ENCODE results near the gene BICDL2.
A peak's percentile ranks its signal among the peaks of the same experiment; 100 is the strongest.

Gene BICDL2

DNA sequence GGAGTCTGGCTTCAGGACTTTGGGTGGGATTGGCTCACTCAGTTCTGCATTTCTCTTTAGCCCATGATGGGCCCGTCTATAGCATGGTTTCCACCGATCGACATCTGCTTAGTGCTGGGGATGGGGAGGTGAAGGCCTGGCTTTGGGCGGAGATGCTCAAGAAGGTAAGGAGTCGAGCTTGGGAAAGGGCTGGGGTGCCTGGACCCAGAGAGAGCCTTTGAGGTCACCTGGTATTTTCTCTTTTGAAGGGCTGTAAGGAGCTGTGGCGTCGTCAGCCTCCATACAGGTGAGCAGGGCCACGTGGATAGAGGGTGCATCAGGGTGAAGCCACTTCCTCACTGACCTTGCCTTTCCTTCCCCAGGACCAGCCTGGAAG is 10.8 kb downstream of the BICDL2 start:
- DNase-seq (ENCODE audit: low read depth in 1 of 2, low spot score in 1 of 2), result no peak

- DNase-seq (ENCODE audit: low read depth in 1 of 2, low spot score in 1 of 2), result no peak
Measured at GRCh38 chr16:3025032-3026002, 11.4 kb downstream of the BICDL2 start.

GRCh38 chr16:3023669-3024478 is 12.9 kb downstream of the BICDL2 start, which contains the start of the genes HCFC1R1 and THOC6:
Gene HCFC1R1, minus strand, starts transcription at chr16:3023942. Its CDS starts 1 bp downstream, at chr16:3023941.
Gene THOC6, plus strand, starts transcription at chr16:3024035. Its CDS starts 292 bp downstream, at chr16:3024327.
- DNase-seq (ENCODE audit: low read depth in 1 of 2, low spot score in 1 of 2), result peak; percentile 92 to 94

GRCh38 chr16:3023415-3023668 is 13.4 kb downstream of the BICDL2 start:
- DNase-seq (ENCODE audit: low read depth in 1 of 2, low spot score in 1 of 2), result no peak

DNA sequence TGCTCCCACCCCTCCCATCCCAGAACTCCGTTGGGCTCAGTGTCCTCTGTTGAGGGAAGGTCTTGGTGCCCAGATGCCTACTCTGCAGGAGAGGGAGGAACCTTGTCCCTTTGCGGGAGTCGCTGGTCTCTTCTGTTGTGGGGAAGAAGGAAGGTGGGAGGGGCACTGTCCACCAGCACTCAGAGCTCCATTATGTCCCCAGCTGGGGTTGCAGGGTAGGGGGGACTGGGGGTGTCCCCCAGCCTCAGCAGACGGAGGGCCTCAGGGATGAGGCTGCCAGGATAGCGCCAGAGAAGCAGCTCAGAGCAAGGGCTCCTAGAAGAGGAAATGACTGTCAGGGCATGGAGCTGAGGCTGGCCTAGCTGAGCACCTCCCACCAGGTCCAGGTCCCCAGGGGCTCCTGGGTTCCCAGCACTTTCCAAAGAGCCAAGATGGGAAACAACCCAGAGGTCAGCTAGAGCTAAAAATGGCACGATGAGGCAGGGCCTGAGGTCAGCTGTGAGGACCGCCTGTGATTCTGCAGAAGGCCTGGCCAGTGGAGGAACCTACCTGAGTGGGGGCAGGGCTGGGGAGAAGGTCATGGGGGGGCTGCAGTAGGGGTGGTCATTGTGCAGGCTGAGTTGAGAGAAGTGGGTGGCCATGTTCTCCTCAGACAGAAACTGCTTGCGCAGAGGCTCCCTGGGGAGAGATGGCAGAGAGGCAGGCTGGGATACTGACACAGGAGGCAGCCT is 13.9 kb downstream of the BICDL2 start:
- DNase-seq (ENCODE audit: low read depth in 1 of 2, low spot score in 1 of 2), result no peak

GRCh38 chr16:3022208-3022683 is 14.5 kb downstream of the BICDL2 start:
- DNase-seq (ENCODE audit: low read depth in 1 of 2, low spot score in 1 of 2), result peak; percentile 70 to 80

- peak; percentile 50 to 69 for DNase-seq (ENCODE audit: low read depth in 1 of 2, low spot score in 1 of 2)
Measured at GRCh38 chr16:3021449-3022207, 15.1 kb downstream of the BICDL2 start.

DNA sequence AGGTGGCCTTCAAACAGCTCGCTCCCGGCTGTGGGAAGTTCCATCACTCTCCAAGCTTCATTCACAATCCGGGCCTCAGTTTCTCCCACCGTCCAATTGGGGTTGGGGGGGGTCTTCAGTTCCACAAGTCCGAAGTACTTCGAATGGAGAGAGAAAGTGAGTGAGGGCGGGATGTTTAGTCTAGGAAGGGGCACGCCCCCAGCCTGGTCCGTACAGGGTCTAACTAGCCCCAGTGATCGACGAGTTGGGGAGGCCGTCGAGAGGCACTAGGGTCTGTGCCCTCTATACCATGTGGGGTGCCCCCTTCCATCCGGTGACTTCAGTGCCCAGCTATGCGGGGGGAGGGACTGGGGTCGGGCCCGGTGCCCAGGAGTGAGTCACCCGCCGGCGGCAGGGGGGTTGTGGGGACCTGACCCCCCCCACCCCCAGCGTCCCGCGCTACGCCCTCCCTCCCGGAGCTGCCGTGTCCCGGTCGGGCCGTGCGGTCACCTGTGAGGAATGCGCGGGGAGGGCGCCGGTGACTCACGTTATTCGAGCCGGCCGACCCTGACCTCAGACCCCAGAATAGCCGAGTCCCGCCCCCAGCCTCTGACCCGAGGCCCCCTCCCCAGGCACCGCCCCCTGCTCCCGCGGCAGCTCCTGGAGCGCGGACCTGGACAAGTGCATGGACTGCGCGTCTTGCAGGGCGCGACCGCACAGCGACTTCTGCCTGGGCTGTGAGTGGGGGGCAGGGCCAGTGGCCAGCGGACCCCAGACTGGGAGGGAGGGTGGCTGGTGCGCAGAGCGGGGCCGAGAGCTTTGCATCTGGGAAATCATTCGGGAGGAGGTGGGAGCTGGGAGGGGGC is 15.9 kb downstream of the BICDL2 start:
- DNase-seq (ENCODE audit: low read depth in 1 of 2, low spot score in 1 of 2), result peak; percentile 33 to 64

DNA sequence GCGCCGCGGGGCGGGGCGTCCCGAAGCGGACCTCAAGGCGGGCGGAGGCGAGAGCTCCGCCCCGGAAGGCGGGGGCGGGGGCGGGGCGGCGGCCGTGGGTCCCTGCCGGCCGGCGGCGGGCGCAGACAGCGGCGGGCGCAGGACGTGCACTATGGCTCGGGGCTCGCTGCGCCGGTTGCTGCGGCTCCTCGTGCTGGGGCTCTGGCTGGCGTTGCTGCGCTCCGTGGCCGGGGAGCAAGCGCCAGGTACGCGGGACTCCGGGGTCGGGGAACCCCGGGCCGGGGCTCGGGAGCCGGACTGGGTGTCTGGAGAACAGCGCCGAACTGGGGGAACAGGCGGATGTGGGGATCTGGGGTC is 16.5 kb downstream of the BICDL2 start, which contains the start of gene TNFRSF12A:
Gene TNFRSF12A, plus strand, starts transcription at position 122 of the 357 bp plus-strand sequence. Its CDS starts 30 bp downstream, at position 152.
- peak; percentile 24 to 56 for DNase-seq (ENCODE audit: low read depth in 1 of 2, low spot score in 1 of 2)

- no peak for DNase-seq (ENCODE audit: low read depth in 1 of 2, low spot score in 1 of 2)
Measured at GRCh38 chr16:3019594-3020246, 17.0 kb downstream of the BICDL2 start.

DNA sequence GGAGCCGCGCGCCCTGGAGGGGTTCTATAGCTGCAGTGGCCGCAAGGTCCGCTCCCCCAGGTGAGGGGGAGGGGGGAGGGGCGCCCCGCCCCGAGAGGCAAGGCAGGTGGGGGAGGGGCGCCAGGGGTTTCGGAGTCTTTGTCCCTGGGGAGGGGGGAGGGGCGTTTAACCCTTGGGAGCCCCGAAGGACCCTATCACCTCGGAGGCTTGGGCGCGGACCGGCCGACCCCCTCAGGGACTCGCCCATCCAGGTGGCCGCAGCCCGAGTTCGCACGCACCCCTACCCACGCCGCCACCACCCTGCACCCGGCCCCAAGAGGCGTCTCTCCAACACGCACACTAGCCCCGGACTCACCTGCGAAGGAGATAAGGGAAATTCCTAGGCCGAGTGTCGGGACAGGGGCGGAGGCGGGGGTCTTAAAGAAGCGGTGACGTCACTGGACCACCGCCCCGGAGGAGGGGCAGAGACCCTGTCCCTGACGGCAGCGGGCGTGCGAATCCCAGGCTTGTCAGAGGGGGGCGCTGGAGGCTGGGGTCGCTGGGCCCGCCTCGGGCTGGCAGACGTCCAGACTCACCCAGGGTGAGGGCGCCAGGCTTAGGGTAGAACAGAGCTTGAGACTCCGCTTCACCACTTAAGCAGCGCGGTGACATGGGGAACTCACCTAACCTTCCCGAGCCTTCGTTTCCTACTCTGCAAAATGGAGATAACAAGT is 18.8 kb downstream of the BICDL2 start, which contains the start of gene CLDN6:
Gene CLDN6, minus strand, starts transcription at position 390 of the 713 bp plus-strand sequence. CDS start 2,162 bp downstream, outside the sequence.
- DNase-seq (ENCODE audit: low read depth in 1 of 2, low spot score in 1 of 2), result no peak

GRCh38 chr16:3017344-3017743 is 19.4 kb downstream of the BICDL2 start:
- DNase-seq (ENCODE audit: low read depth in 1 of 2, low spot score in 1 of 2), result no peak

GRCh38 chr16:3015865-3016521 is 20.8 kb downstream of the BICDL2 start:
- no peak for DNase-seq (ENCODE audit: low read depth in 1 of 2, low spot score in 1 of 2)

DNA sequence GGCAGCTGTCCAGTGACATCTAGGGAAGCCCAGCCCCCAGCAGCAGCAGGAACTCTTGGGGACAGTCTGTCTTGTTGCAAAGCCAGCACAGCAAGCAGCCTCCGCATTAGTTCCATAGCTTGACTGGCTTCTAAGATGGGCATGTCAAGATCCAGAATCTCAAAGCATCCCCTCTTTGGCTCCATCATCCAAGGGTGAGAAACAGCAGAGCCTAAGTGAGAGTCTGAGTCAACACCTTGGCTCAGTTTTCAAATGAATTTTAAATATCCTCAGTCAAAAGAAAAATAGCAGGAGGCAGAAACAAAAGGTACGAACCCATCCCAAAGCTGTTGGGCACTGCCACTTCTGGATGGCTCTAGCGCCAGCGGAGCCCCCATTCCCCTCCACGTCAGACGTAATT is 21.8 kb downstream of the BICDL2 start:
- DNase-seq (ENCODE audit: low read depth in 1 of 2, low spot score in 1 of 2), result no peak

GRCh38 chr16:3013998-3014690 is 22.6 kb downstream of the BICDL2 start:
- no peak for DNase-seq (ENCODE audit: low read depth in 1 of 2, low spot score in 1 of 2)

DNA sequence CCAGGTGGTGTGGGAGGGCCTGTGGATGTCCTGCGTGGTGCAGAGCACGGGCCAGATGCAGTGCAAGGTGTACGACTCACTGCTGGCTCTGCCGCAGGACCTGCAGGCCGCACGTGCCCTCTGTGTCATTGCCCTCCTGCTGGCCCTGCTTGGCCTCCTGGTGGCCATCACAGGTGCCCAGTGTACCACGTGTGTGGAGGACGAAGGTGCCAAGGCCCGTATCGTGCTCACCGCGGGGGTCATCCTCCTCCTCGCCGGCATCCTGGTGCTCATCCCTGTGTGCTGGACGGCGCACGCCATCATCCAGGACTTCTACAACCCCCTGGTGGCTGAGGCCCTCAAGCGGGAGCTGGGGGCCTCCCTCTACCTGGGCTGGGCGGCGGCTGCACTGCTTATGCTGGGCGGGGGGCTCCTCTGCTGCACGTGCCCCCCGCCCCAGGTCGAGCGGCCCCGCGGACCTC is 23.2 kb downstream of the BICDL2 start:
- no peak for DNase-seq (ENCODE audit: low read depth in 1 of 2, low spot score in 1 of 2)

- DNase-seq (ENCODE audit: low read depth in 1 of 2, low spot score in 1 of 2), result no peak
Measured at GRCh38 chr16:3012828-3013420, 23.8 kb downstream of the BICDL2 start, which contains the start of gene CLDN9. Gene CLDN9, plus strand, starts transcription at chr16:3012923. Its CDS starts 440 bp downstream, at chr16:3013363.
